ENCODE data around the gene POLRMT.

The POLRMT gene

DNA sequence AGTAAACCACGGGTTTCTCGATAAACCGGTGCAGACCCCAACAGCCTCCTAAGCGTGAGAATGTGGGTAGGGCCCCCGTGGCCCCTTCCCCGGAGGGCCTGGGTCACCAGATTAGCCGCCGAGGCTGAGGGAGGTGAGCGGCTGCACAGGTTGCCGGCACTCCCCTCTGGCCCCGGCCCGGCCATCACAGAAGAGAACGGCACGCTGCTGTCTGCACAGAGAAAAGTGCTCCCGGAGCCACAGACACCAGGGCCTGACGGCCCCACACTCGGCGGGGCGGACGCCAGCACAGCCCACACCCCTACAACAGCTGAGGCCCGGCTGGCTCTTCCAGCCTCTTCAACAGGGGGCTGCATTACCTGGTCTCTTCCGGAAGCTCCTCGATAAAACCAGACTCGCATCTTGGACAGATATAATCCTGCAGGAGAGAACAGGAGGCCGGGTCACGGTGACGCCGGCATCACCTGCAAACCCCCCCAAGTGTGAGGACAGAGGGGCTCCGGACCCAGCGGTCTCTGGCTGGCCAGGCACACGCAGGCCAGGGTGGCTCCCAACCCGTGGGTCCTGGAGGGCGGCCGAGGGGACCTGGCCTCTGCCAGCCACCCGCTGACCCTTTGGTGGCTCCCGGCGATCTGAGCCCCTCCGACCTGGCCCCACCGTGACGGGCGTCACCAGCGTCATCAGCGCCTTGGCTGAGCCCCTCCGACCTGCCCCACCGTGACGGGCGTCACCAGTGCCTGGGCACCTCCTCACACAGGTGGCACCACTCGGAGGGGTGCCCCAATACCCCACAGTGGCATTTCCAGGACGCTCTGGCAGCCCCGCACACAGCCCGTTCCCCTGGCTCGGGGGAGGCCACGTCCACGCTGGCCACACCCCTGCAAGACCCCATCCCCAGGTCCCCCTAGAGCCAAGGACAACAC is 19.4 kb upstream of the POLRMT start:
- Histone ChIP-seq H3K27ac (ENCODE audit: low read depth, low read length) (no peak overlapping the region), H3K9me3 (ENCODE audit: insufficient read depth, low read depth, low read length) (no peaks in the 10 kb centered on the region), H3K36me3 (ENCODE audit: insufficient read depth, low read length) (peaks cover 57% of the 10 kb centered on the region), H3K27me3 (ENCODE audit: insufficient read depth, low read length) (no peaks in the 10 kb centered on the region), H3K4me3 (ENCODE audit: low read length) (no peak overlapping the region), H3K4me1 (ENCODE audit: insufficient read depth, low read length) (no peaks in the 10 kb centered on the region), H3K9ac (ENCODE audit: low read depth, low read length) (no peak overlapping the region)
- 95% methylated on average over 54 of the region's 54 CpGs for WGBS

DNA sequence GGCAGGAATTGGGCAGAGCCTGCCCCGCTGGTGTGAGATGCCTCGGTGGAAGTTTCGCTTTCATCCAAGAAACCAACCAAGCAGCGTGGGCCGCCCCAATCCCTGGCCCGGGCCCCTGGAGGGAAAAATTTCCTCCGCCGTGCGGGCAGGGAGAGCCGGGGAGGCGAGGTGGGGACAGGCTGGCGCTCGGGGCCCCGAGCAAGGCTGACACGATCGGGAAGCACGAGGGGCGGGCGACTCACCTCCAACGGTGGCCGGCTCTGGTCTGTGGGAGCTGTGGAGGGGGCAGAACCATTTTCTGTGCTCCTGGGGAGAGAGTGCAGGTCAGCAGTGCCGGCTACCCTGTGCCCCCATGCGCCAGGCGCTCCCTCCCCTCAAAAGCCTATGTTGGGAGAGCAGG is 18.7 kb upstream of the POLRMT start:
- Histone ChIP-seq H3K36me3 (ENCODE audit: insufficient read depth, low read length) (peaks cover 61% of the 10 kb centered on the region), H3K9me3 (ENCODE audit: insufficient read depth, low read depth, low read length) (no peaks in the 10 kb centered on the region), H3K27me3 (ENCODE audit: insufficient read depth, low read length) (no peaks in the 10 kb centered on the region), H3K4me1 (ENCODE audit: insufficient read depth, low read length) (no peaks in the 10 kb centered on the region), H3K4me3 (ENCODE audit: low read length) (no peak overlapping the region), H3K9ac (ENCODE audit: low read depth, low read length) (no peak overlapping the region; the same call in 1 of the 2 replicates), H3K27ac (ENCODE audit: low read depth, low read length) (no peak overlapping the region)
- WGBS: 91% methylated on average over 24 of the region's 24 CpGs

DNA sequence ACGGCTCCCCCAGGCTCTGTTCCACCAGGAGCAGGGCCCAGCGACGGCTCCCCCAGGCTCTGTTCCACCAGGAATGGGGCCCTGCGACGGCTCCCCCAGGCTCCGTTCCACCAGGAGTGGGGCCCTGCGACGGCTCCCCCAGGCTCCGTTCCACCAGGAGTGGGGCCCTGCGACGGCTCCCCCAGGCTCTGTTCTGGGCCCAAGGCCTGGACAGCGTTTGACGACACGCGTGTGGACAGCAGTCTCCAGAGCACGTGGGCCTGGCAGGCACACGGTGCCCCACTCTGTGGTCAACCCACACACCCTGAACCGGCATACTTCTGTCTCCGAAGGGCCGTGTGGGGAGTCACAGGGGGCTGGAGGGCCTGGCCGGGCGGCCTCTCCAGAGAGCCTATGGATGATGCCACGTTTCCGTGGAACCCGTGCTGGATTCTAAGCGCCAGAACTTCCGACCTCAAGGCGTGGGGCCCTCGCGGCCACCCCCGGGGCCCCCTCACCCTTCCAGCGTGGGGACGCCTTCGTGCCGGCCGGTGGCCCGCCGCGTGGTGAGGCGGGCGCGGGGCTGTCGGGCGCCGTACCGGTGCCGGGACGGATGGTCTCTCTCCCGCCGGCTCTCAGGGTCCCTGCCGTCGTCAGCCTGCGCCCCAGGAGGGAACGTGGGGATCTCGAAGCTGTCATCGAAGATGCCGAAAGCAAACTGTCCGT is 17.9 kb upstream of the POLRMT start:
- 96% methylated on average over 58 of the region's 58 CpGs for WGBS

DNA sequence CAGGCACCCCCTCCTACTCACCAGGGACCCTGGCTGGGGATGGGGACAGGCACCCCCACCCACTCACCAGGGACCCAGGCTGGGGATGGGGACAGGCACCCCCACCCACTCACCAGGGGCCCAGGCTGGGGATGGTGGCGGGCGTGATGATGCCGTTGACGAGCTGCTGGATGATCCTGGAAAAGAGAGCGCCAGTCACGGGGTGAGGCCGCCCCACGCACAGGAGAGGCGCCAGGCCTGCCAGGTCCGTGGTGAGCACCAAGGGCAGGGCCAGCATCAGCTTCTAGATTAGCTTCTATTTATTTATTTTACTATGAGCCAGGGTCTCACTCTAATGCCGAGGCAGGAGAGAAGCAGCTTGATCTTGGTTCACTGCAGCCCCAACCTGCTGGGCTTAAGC is 16.8 kb upstream of the POLRMT start:
- Histone ChIP-seq H3K27ac (ENCODE audit: low read depth, low read length) (no peak overlapping the region), H3K27me3 (ENCODE audit: insufficient read depth, low read length) (no peaks in the 10 kb centered on the region), H3K9ac (ENCODE audit: low read depth, low read length) (no peak overlapping the region), H3K4me3 (ENCODE audit: low read length) (no peak overlapping the region), H3K36me3 (ENCODE audit: insufficient read depth, low read length) (peaks cover 76% of the 10 kb centered on the region), H3K9me3 (ENCODE audit: insufficient read depth, low read depth, low read length) (no peaks in the 10 kb centered on the region), H3K4me1 (ENCODE audit: insufficient read depth, low read length) (no peaks in the 10 kb centered on the region)
- 94% methylated on average over 11 of the region's 11 CpGs for WGBS

More for the DNA sequence above, 17.9 kb upstream of the POLRMT start:
- Histone ChIP-seq H3K4me3 (ENCODE audit: low read length) (no peak overlapping the region), H3K9ac (ENCODE audit: low read depth, low read length) (no peak overlapping the region), H3K4me1 (ENCODE audit: insufficient read depth, low read length) (no peaks in the 10 kb centered on the region), H3K36me3 (ENCODE audit: insufficient read depth, low read length) (peaks cover 68% of the 10 kb centered on the region), H3K27ac (ENCODE audit: low read depth, low read length) (no peak overlapping the region), H3K27me3 (ENCODE audit: insufficient read depth, low read length) (no peaks in the 10 kb centered on the region), H3K9me3 (ENCODE audit: insufficient read depth, low read depth, low read length) (no peaks in the 10 kb centered on the region)

DNA sequence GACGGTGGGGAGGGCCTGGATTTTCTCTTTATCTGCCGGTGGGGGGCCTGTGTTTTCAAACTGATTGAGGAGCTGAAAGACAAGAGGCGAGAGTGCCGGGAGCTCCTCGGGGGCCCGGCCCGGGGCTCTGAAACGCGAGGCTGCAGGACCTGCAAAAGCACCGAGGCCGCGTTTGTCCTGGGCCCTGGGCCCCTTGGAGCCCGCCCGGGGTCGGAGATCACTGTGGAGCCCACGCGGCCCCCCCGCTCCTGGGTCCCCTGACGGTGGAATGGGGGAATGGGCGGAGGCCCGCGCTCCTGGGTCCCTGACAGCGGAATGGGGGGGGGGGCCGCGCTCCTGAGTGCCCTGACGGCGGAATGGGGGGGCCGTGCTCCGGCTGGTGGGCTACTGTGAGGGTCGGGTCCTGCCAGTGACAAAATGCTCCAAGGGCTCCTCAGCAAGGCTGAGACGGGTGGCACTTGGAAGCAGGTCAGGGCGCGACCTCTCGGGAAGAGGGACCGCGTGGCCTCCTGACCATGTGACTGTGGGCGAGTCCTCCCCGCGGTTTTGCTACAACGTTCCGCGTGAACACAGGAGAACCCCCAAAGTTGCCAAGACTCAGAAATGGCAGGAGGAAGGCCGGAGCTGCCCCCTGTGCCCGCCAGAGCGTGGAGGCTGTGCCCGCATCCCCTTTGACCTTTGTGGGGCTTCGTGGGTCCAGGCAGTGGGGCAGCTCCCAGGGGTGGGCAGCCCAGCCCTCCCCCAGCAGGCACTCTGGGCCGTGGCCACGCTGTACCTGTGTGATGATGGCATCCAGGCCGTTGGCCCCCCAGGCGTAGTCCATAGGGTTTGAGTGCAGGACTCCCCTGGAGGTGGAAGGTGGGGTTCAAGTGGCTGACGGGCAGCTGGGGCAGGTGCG is 15.8 kb upstream of the POLRMT start:
- Histone ChIP-seq H3K4me1 (ENCODE audit: insufficient read depth, low read length) (no peaks in the 10 kb centered on the region), H3K4me3 (ENCODE audit: low read length) (no peak overlapping the region), H3K27ac (ENCODE audit: low read depth, low read length) (no peak overlapping the region), H3K36me3 (ENCODE audit: insufficient read depth, low read length) (peaks cover 82% of the 10 kb centered on the region), H3K27me3 (ENCODE audit: insufficient read depth, low read length) (no peaks in the 10 kb centered on the region), H3K9me3 (ENCODE audit: insufficient read depth, low read depth, low read length) (no peaks in the 10 kb centered on the region), H3K9ac (ENCODE audit: low read depth, low read length) (no peak overlapping the region)
- 95% methylated on average over 53 of the region's 53 CpGs for WGBS

DNA sequence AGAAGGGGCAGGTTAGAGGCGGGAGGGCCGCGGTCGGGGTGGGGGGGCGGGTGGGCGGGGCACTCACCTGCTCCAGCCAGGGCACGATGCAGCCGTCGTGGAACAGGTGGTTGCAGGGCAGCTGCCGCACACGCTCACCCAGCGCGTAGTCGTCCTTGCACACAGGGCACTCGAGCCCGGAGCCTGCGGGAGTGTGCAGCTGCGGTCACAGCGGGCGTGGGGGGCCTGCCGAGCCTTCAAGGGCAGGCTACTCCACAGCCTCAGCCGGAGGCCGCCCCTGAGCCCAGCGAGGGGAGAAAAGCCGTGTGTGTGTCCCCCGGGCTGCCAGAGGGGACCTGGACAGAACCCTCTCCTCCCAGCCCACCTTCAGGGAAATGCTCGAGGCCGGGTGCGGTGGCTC is 15.0 kb upstream of the POLRMT start:
- Histone ChIP-seq H3K9ac (ENCODE audit: low read depth, low read length) (no peak overlapping the region), H3K4me3 (ENCODE audit: low read length) (no peak overlapping the region), H3K4me1 (ENCODE audit: insufficient read depth, low read length) (no peaks in the 10 kb centered on the region), H3K27me3 (ENCODE audit: insufficient read depth, low read length) (no peaks in the 10 kb centered on the region), H3K27ac (ENCODE audit: low read depth, low read length) (no peak overlapping the region), H3K9me3 (ENCODE audit: insufficient read depth, low read depth, low read length) (no peaks in the 10 kb centered on the region), H3K36me3 (ENCODE audit: insufficient read depth, low read length) (peaks cover 74% of the 10 kb centered on the region)
- WGBS: 94% methylated on average over 29 of the region's 29 CpGs

DNA sequence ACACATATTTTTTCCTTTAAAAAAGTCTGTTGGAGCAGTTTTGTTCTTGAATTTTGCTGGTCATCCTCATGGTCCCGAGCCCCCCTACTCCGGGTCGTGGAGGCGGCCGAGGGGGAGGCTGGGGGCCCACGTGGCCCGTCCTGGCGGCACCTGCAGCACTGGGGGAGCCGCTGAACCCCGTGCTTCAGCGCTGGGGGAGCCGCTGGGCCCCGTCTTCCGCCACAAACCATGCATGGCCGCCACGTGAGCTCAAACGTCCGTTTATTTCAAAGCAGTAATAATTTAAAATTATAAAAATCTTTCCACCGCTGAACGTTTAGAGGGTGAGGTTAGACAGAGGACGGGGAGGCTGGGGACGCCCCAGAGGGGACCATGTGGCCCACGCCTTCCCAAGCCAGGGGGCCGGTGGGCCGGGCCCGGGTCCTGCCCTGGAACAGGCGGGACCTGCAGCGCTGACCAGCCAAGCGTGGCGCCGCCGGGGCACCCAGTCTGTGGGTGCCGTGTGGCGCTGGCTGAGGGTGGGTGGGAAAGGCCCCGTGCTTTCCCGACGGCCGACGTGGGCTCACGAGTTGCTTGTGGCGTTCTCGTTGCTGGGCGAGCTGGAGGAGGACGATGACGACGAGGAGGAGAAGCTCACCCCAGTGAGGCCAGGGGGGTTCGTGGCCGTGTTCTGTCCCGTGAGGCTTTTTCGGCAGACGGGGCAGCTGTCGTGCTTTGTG is 14.4 kb upstream of the POLRMT start:
- Histone ChIP-seq H3K4me3 (ENCODE audit: low read length) (no peak overlapping the region), H3K9me3 (ENCODE audit: insufficient read depth, low read depth, low read length) (no peaks in the 10 kb centered on the region), H3K9ac (ENCODE audit: low read depth, low read length) (no peak overlapping the region), H3K27me3 (ENCODE audit: insufficient read depth, low read length) (no peaks in the 10 kb centered on the region), H3K4me1 (ENCODE audit: insufficient read depth, low read length) (no peaks in the 10 kb centered on the region), H3K36me3 (ENCODE audit: insufficient read depth, low read length) (peaks cover 69% of the 10 kb centered on the region), H3K27ac (ENCODE audit: low read depth, low read length) (no peak overlapping the region)
- 97% methylated on average over 50 of the region's 52 CpGs for WGBS

DNA sequence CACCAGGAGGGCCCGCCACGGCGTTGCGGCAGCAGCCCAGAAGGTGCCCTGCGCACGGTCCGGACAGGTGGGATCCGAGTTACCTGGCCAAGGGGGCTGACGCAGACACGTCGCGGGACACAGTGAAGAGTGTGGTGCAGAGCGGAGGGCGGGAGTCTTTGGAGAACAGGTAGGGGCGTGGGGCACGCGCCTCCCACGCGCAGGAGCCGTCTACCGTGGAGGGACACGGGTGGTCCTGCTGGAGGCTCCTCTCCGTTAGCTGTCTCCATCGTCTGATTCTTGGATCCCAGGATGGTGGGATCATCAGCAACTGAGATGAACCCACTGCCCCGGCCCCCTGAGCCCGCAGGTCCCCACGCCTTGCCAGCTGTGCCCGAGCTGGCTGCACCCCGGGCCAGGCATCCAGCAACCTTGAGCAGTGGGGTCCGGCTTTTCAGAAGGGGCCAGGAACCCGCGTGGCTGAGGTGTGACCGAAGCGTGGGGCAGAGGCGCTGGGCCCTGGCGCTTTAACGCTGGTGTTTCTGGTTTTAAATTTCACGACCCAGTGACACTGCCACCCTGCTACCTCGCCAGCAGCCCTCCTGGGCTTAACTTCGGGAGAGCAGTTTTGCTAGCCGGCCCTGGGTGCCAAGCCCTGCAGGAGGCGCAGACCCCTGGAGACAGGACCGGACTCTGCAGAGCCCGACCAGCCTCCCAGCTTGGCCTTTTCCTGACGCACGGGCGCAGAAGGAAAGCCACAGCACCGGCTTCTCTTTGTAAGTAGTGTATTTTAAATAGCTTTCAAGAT is 13.6 kb upstream of the POLRMT start:
- Histone ChIP-seq H3K27ac (ENCODE audit: low read depth, low read length) (no peak overlapping the region), H3K27me3 (ENCODE audit: insufficient read depth, low read length) (no peaks in the 10 kb centered on the region), H3K9me3 (ENCODE audit: insufficient read depth, low read depth, low read length) (no peaks in the 10 kb centered on the region), H3K36me3 (ENCODE audit: insufficient read depth, low read length) (peaks cover 61% of the 10 kb centered on the region), H3K4me3 (ENCODE audit: low read length) (no peak overlapping the region), H3K9ac (ENCODE audit: low read depth, low read length) (no peak overlapping the region), H3K4me1 (ENCODE audit: insufficient read depth, low read length) (no peaks in the 10 kb centered on the region)
- WGBS: 96% methylated on average over 47 of the region's 48 CpGs

DNA sequence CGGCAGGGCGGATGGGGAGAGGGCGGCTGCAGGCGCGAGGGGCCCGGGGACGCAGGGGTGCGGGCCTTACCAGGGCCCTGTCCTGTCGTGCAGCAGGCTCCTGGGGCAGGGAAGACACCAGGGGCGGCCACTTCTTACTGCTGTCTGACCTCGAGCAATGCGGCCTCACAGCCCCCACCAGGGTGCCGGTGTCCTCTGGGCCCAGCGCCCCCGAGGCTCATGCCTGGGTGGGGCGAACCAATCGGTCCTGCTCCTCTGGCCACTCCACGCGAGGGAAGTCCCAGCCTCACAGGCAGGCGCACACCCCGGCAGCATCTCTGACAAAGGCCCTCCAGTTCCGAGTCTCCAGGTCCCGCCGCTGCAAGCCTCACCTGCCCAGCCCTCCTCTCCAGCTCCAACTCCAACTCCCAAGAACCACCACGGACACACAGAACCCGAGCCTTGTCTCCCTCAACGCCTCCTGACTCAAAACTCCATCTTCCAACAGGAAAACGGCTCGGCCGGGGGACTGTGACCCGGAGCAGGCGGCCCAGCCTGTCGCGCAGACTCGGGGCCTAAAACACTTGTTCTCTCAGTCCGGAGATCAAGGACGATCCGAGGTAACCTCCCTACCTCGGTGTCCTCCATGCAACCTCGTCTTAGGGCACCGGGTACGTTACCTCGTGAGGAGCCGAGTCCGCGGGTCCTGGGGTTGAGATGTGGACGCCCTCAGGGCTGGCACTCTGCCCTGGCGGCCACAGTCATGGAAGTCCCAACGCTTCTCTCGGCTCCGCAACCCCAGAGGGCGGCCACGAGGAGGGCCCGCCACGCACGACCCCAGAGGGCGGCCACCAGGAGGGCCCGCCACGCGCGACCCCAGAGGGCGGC is 12.8 kb upstream of the POLRMT start:
- no peaks in the 10 kb centered on the region for H3K27me3 ChIP-seq (ENCODE audit: insufficient read depth, low read length)
- H3K4me3 ChIP-seq (ENCODE audit: low read length): no peak overlapping the region
- peaks cover 53% of the 10 kb centered on the region for H3K36me3 ChIP-seq (ENCODE audit: insufficient read depth, low read length)
- no peak overlapping the region for H3K9ac ChIP-seq (ENCODE audit: low read depth, low read length)
- no peaks in the 10 kb centered on the region for H3K9me3 ChIP-seq (ENCODE audit: insufficient read depth, low read depth, low read length)
- H3K27ac ChIP-seq (ENCODE audit: low read depth, low read length): no peak overlapping the region
- no peaks in the 10 kb centered on the region for H3K4me1 ChIP-seq (ENCODE audit: insufficient read depth, low read length)
- WGBS: 96% methylated on average over 62 of the region's 62 CpGs

Data from HUES64 (cell line).